Caki2 (cell line): Measurements from ENCODE around the gene HSPB3. TPM values are rescaled to one million over a fixed set of nuclear protein-coding genes. Genes with fewer than 3 reads are reported as not detected.
"Not testable (repeated sequence)": the region's sequence is repeated elsewhere in the genome, so short reads cannot be mapped to it uniquely, and the experiment has no call there.

Experiments
- DNase-seq: peaks from one replicate; pipeline ENCODE4 v3.0.0-alpha.2; 2015; ENCODE audit warnings: low read depth
- in situ Hi-C: cut with HindIII; loops from 2 replicates; pipeline ENCODE4 v1.10.0; 2016; ENCODE audit warnings: low sequenced_read_pairs, low pct_unique_long_range_greater_than_20kb, mixed read lengths
- total RNA-seq: library from RNA; depleted of rRNA; stranded (reverse); fragments of >200 nt; shearing (Covaris generic); gene quantifications from 2 replicates; pipeline ENCODE4 v1.2.3, GENCODE V29; 2014; ENCODE audit warnings: low replicate concordance

HSPB3 gene
- total RNA-seq, 1 experiment from 2014 or later = not detected

GRCh38 chr5:54449923-54450322 lies 5.6 kb upstream of the HSPB3 start:
- no peak for DNase-seq
- in situ Hi-C loops = no loop called here

DNA sequence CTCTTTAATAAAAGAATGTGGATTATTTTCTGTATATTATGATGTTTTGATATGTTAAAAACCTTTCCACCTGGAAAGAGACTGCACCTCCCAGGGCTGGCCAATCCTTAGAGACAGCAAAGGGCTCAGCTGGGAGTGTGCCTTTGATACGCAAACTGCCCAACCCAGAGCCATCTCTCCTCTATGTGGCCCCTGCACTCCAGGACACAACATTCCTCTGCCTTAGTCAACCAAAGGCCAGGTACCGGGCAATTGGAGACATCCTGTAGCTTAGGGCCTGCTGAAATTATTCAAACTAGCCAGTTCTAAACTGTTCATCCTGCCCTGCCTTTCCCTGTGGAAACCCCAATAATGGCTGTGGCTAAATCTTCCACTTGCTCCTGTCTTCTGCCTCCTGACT lies 5.0 kb upstream of the HSPB3 start:
- DNase-seq = no peak
- in situ Hi-C loops = no loop called here

DNA sequence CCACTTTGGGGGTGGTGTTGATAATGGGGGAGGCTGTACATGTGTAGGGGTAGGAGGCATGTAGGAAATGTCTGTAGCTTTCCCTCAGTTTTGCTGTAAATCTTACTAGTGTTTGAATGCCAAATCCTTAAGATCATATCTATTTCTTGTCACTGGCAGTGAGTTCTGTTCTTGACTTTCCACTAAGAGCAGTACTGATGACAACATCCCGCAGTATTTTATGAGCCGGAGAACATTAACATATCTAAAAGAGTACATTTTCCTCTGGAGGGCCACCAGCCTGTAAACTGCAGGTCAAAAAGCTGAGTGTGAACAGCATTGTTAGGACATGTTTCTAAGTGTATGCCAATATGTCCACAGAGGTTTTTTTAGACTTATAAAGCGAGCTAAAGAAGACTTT lies 2.5 kb upstream of the HSPB3 start:
- in situ Hi-C loops = no loop called here
- no peak for DNase-seq

DNA sequence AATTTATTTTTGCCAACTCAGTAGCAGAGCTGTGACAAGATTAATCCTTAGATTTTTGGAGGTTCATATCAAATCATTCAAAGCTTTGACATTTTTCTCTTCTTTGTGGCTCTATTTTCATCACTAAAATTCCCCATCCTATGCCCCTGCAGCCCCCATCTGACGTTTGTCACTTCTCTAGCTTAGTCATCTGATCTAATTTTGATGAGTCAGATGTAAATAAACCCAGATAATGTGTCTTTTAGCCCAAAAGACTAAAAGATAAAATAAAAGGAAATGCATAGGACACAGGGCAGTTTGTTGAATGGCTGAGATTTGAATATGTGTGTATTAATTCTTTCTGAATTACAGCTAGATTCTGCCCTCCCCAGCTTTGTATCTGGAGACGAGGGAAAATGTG lies 897 bp upstream of the HSPB3 start:
- in situ Hi-C loops = no loop called here
- DNase-seq = no peak

- DNase-seq = peak; percentile 18
- in situ Hi-C loops = no loop called here
These were observed 1.8 kb downstream of the HSPB3 start for GRCh38 chr5:54457094-54457862.

GRCh38 chr5:54458221-54458620 lies 2.7 kb downstream of the HSPB3 start:
- in situ Hi-C loops = no loop called here
- no peak for DNase-seq

- in situ Hi-C loops = no loop called here
- DNase-seq = no peak
These were observed 4.9 kb downstream of the HSPB3 start for GRCh38 chr5:54460181-54460919.

- in situ Hi-C loops = no loop called here
- no peak for DNase-seq
These were observed 6.8 kb downstream of the HSPB3 start for GRCh38 chr5:54462281-54462680.

- no peak for DNase-seq
- in situ Hi-C loops = no loop called here
These were observed 8.2 kb downstream of the HSPB3 start for GRCh38 chr5:54463713-54464112.

GRCh38 chr5:54469622-54470021 lies 14.1 kb downstream of the HSPB3 start:
- no peak for DNase-seq
- in situ Hi-C loops = no loop called here

GRCh38 chr5:54470128-54470527 lies 14.6 kb downstream of the HSPB3 start:
- in situ Hi-C loops = no loop called here

DNA sequence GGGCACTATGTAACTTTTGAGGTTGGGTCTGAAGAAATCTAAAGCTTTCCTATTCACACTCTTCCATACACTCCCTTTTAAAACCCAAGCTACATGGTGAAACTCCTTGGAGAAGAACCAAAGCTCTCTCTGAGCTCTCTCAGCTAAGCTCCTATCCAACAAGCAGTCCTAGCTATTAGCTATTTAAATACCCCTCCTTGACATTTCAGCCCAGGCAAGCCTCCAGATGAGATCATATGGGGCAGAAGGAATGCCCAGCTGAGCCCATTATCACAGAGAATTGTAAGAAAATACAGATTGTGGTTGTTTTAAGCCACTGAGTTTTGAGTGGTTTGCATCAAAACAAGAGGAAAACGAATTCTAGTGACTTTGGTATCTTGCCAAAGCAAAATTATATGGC lies 15.2 kb downstream of the HSPB3 start:
- DNase-seq = no peak

More at GRCh38 chr5:54470128-54470527, 14.6 kb downstream of the HSPB3 start:
- no peak for DNase-seq

GRCh38 chr5:54471398-54471797 lies 15.9 kb downstream of the HSPB3 start:
- in situ Hi-C loops = no loop called here
- no peak for DNase-seq

More for the DNA sequence above, 15.2 kb downstream of the HSPB3 start:
- in situ Hi-C loops = no loop called here

- in situ Hi-C loops = no loop called here
- DNase-seq = no peak
These were observed 21.2 kb downstream of the HSPB3 start for GRCh38 chr5:54476682-54477081.

- in situ Hi-C loops = no loop called here
- DNase-seq = no peak
These were observed 22.5 kb downstream of the HSPB3 start for GRCh38 chr5:54477941-54478478.

- in situ Hi-C loops = no loop called here
- no peak for DNase-seq
These were observed 24.8 kb downstream of the HSPB3 start for GRCh38 chr5:54480296-54480695.

- in situ Hi-C loops = no loop called here
- no peak for DNase-seq
These were observed 28.9 kb downstream of the HSPB3 start for GRCh38 chr5:54484219-54484894.

GRCh38 chr5:54485659-54486058 lies 30.2 kb downstream of the HSPB3 start:
- in situ Hi-C loops, DNase-seq: not testable (repeated sequence)

DNA sequence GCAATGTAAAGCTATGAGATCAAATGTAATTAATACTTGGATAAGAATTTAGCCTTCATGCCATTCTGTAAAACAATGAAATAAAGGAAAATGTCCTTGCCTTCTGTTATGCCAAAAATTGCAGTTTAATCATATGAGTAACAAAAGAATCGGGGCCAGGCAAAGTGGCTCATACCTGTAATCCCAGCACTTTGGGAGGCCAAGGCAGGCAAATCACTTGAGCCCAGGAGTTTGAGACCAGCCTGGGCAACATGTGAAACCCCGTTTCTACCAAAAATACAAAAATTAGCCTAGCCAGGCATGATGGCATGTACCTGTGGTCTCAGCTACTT lies 34.1 kb downstream of the HSPB3 start:
- in situ Hi-C loops, DNase-seq: not testable (repeated sequence)
